Measurements from ENCODE around the gene DIDO1. TPM values are rescaled to one million over a fixed set of nuclear protein-coding genes. Genes with fewer than 3 reads are reported as not detected.
A peak's percentile ranks its signal among the peaks of the same experiment; 100 is the strongest.

Gene DIDO1
- total and polyA plus RNA-seq, 2 of the 13 experiments (the other 11 are each of a cell fraction or from before 2014, with no cell fraction given): 75.0 to 75.1 TPM

DNA sequence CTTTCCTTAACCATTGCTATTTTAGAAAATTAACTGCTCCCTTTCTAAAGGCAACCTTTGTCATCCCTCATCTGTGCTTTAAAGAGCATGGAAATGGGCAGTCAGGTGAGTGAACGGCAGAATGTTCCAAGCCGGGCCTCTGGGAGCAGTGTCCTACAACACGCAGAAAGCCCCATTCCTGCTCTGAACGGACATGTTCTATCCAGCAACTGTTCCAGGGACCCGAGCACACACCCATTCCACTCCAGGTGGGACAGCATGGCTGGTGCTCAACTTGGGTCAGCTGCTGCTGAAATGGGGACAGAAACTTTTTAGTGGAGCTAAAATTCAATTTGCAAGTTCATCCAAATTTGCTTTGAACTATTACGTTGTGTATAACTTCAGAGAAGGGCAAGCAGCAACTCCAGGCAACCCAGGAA is 26.7 kb downstream of the DIDO1 start (continued):
- TF ChIP-seq, protein P1, sequence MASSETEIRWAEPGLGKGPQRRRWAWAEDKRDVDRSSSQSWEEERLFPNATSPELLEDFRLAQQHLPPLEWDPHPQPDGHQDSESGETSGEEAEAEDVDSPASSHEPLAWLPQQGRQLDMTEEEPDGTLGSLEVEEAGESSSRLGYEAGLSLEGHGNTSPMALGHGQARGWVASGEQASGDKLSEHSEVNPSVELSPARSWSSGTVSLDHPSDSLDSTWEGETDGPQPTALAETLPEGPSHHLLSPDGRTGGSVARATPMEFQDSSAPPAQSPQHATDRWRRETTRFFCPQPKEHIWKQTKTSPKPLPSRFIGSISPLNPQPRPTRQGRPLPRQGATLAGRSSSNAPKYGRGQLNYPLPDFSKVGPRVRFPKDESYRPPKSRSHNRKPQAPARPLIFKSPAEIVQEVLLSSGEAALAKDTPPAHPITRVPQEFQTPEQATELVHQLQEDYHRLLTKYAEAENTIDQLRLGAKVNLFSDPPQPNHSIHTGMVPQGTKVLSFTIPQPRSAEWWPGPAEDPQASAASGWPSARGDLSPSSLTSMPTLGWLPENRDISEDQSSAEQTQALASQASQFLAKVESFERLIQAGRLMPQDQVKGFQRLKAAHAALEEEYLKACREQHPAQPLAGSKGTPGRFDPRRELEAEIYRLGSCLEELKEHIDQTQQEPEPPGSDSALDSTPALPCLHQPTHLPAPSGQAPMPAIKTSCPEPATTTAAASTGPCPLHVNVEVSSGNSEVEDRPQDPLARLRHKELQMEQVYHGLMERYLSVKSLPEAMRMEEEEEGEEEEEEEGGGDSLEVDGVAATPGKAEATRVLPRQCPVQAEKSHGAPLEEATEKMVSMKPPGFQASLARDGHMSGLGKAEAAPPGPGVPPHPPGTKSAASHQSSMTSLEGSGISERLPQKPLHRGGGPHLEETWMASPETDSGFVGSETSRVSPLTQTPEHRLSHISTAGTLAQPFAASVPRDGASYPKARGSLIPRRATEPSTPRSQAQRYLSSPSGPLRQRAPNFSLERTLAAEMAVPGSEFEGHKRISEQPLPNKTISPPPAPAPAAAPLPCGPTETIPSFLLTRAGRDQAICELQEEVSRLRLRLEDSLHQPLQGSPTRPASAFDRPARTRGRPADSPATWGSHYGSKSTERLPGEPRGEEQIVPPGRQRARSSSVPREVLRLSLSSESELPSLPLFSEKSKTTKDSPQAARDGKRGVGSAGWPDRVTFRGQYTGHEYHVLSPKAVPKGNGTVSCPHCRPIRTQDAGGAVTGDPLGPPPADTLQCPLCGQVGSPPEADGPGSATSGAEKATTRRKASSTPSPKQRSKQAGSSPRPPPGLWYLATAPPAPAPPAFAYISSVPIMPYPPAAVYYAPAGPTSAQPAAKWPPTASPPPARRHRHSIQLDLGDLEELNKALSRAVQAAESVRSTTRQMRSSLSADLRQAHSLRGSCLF (CRISPR knock-in tag; IDR thresholded peaks at IDR 0.05; ENCODE audit: borderline replicate concordance): no peak
- TF ChIP-seq MYPOP (CRISPR knock-in tag; IDR thresholded peaks at IDR 0.05) (no peak), SMAD1 (CRISPR knock-in tag; IDR thresholded peaks at IDR 0.05; ENCODE audit: borderline replicate concordance, low read depth) (0 out of 2 replicates have a peak, but pooled peaks have one; percentile 18), ZNF816 (CRISPR knock-in tag; IDR thresholded peaks at IDR 0.05; ENCODE audit: borderline replicate concordance) (0 out of 2 replicates have a peak, but pooled peaks have one; percentile 74), MIER2 (CRISPR knock-in tag; IDR thresholded peaks at IDR 0.05) (no peak; the same call in 1 of the 2 replicates), MAF1 (CRISPR knock-in tag; IDR thresholded peaks at IDR 0.05; ENCODE audit: borderline replicate concordance) (peak; percentile 19; the same call in 1 of the 2 replicates), ZNF674 (CRISPR knock-in tag; IDR thresholded peaks at IDR 0.05; ENCODE audit: low read depth) (no peak), ZNF672 (CRISPR knock-in tag; IDR thresholded peaks at IDR 0.05) (no peak), KDM2A (CRISPR knock-in tag; IDR thresholded peaks at IDR 0.05; ENCODE audit: borderline replicate concordance, low read depth) (no peak), ATF7 (IDR thresholded peaks at IDR 0.05) (no peak), ATF7 (CRISPR knock-in tag; IDR thresholded peaks at IDR 0.05) (no peak), JUN (CRISPR knock-in tag; IDR thresholded peaks at IDR 0.05) (no peak), HNF4A (CRISPR knock-in tag; IDR thresholded peaks at IDR 0.05) (0 out of 2 replicates have a peak, but pooled peaks have one; percentile 4), ZSCAN29 (CRISPR knock-in tag; conservative IDR thresholded peaks at IDR 0.05) (no peak), ZNF317 (CRISPR knock-in tag; IDR thresholded peaks at IDR 0.05) (0 out of 2 replicates have a peak, but pooled peaks have one; percentile 12), PPARG (CRISPR knock-in tag; conservative IDR thresholded peaks at IDR 0.05) (0 out of 2 replicates have a peak, but pooled peaks have one; percentile 15), ZNF350 (CRISPR knock-in tag; IDR thresholded peaks at IDR 0.05; ENCODE audit: borderline replicate concordance, low read depth) (no peak), TOPORS (CRISPR knock-in tag; IDR thresholded peaks at IDR 0.05) (no peak)

All from HepG2 (cell line).